UCSD-AML1 (cell line): ENCODE results near the gene PKDCC.
A peak's percentile ranks its signal among the peaks of the same experiment; 100 is the strongest.

Source experiments
- DNase-seq: peaks from one replicate; lab custom pipeline; 2025; ENCODE audit not compliant: unreplicated experiment; lab: John Stamatoyannopoulos, UW

PKDCC gene

DNA sequence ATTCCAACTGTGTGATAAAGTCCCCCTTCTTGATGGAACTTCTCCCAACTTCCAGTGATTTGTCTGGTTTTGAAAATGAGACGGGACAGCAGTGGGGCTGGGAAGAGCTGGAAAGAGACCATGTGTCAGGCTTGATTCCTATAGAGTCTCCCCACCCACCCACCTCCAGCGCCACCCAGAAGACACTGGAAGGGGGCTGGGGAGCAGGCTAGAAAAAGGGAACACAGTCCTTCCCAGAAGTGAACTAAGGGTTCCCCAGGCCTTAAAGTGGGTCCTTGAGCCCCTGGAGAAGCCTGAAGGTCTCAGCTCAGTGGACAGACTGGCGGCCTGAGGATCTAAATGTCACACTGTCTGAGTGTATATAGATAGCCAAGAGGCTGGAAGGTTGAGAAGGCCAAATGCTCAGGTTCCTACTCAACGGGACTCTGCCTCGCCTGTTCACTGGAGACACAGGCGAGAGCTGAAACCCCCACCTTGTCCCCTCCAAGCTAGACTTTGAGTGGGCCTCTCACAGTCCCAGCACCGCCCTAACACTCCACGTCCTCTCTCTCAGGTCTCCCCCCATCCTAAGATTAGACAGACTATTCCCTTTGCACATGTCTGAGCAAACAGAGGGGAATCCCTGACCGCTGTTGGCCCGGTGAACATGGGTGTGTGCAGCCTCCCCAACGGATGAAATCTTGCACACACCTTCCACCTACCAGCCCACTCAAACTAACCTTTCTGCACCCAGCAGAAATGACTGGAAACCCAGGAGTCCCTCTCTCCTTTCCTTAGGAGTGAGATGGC is 1.6 kb downstream of the PKDCC start:
- no peak for DNase-seq

DNA sequence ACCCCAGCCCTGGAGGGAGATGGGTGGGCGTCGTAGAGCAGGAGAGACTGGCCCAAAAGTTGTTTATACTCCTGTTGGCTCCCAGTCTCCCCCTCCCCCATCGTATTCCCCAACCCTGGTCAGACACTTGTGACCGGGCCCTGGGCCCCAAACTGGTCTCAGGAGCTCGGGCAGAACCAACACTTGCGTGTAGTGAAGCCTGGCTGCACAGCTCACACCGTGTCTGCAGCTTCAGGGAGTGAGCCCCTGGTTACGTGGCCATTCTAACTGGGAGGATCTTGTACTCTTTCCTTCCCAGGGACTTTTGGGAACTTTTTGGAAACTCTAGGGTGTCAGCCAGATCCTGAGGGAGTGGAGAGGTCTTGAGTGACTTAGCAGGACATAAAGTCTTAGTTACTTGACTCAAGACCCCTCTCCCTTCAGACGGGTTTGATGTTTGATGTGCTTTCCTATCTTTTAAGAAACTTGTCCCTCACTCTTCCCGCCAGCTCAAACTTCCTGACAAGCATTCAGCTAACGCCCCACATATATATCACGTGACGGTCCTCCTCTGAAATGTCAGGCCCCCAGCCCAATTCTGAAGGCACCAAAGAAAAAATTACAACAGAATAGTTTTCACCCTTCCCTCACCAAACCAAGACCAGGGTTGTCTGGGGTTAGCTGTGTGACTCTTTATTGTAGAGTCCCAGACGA is 2.3 kb downstream of the PKDCC start:
- DNase-seq, result no peak

- no peak for DNase-seq
These were observed 3.1 kb downstream of the PKDCC start for GRCh38 chr2:42050703-42051542.

DNA sequence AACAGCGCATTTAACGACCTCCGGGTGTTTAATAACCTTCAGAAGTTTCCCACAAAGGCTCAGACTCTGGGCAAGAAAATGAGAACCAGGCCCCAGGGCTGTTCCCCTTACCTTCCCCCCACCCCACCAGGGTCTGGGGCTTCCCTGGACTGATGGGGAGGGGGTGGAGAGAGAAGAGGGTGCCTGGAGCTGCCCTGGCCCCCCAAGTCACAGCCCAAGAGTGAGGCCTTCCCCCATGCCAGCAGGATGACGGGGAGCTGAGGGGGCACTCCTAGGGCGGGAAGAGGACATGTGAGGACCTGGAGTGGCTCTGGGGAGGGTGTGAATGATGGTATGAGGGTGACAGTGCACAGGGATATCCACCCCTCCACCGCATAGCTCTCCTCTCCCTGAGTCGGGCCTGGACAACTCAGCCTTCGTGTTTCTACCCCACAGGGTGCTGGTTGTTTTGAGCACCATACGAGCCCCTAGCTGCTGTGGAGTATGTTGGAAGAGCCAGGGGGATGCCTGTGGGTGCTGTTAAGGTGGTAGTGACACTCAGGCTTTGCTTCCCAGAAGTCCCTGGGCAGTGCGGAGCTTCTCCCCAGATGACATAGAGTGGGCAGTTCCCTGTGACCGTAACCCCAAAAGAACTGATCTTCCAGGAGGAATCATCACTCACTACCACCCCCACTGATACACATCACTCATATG is 3.9 kb downstream of the PKDCC start:
- no peak for DNase-seq

- no peak for DNase-seq
These were observed 5.1 kb downstream of the PKDCC start for GRCh38 chr2:42052702-42053481.

DNA sequence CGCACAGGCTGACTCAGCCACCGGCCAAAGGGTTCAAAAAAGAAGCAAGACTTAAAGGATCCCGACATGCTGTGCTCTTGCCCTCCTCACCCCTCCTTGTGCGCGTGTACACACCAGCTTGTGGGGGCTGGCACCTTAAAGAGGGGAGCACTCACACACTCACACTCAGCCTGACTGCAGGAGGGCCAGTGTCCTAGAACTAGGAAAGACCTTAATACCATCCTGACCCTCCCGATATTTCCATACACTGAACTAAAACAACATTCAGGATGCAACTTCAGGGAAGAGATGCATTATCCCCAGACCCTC is 5.6 kb downstream of the PKDCC start:
- DNase-seq, result no peak

DNA sequence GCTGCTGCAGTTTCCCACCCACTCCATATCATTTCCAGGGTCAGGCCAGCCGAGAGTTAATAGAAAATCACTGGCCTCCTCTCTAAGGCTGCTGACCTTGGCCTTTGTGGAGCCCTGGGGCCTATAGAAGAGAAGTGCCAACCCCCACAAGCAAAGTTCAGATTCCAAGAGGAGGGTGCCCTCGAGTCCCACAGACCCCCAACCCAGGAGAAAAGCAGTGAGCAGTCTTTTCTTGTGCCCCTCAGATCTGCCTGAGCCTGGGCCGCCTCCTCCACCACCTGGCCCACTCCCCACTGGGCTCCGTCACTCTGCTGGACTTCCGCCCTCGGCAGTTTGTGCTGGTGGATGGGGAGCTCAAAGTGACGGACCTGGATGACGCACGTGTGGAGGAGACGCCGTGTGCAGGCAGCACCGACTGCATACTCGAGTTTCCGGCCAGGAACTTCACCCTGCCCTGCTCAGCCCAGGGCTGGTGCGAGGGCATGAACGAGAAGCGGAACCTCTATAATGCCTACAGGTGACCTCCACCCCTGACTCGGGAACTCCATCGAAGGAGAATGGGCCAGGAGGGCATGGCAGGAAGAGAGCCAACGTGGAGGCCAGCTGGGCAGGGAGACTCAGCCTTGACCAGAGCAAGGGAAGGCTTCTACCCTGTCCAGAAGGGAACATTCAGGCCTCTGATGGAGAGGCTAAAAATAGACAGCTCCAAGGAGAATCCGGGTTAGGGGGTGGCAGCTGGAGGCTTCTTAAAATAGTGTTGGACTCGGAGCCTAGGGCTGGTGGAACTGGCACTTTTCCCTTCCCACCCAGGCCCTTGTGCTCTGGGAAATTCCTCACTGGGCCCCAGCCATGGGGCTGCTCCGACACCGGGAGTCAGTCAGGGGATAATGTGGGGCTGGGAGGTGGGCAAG is 6.2 kb downstream of the PKDCC start:
- no peak for DNase-seq

- DNase-seq, result no peak
These were observed 7.1 kb downstream of the PKDCC start for GRCh38 chr2:42054714-42055430.

GRCh38 chr2:42055573-42056514 is 8.0 kb downstream of the PKDCC start:
- no peak for DNase-seq

DNA sequence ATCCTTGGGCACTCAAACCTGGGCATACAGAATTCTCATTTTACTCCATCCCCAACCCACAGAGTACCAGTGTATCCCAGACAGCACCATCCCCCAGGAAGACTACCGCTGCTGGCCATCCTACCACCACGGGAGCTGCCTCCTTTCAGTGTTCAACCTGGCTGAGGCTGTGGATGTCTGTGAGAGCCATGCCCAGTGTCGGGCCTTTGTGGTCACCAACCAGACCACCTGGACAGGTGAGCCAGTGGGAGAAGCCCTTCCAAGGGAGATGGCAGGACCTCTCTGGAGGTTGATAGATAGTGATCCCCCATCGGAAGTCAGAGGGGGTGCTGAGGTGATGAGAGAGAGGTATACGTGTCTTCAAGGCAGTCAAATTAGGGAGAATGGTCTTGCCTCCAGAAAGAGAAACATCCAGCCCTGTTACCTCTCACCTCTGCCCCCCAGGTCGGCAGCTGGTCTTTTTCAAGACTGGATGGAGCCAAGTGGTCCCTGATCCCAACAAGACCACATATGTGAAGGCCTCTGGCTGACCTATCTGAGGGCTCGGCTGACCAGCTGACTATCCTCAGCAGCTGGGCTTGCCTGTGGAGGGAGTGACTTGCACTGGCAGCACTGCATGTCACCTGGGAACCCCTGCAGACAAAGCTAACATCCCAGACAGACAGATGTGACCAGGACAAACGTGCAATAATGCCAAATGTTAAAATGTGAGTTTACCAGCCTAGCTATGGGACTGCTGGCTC is 9.5 kb downstream of the PKDCC start:
- DNase-seq, result no peak

DNA sequence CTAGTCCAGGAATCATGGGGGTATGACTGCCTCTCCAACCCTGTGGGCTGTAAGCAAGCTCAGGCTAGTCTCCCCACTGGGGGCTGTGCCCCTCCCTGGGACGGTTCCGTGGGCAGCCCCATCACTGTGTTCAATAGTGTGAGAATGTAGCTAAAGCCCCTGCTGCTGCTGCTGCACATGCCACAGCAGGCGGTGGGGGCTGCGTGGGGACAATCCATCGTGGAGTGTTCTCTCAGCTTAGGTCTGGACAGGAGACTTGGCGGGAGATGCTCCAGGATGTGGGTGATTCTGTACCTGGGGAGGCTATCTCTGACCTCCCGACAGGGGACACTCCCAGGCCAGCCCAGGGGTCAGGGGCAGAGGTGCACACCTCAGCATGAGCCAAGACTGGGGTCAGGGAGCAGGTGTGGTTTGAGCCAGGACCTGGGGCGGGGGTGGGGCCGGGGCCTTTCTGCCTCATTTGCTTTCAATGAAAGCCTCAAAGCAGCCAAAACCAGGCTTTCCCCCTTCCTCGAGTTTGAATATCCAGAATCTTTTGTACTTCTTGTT is 10.2 kb downstream of the PKDCC start:
- DNase-seq, result no peak

- DNase-seq, result no peak
These were observed 11.6 kb downstream of the PKDCC start for GRCh38 chr2:42059261-42059898.

GRCh38 chr2:42060028-42060427 is 12.2 kb downstream of the PKDCC start:
- DNase-seq, result peak; percentile 38

DNA sequence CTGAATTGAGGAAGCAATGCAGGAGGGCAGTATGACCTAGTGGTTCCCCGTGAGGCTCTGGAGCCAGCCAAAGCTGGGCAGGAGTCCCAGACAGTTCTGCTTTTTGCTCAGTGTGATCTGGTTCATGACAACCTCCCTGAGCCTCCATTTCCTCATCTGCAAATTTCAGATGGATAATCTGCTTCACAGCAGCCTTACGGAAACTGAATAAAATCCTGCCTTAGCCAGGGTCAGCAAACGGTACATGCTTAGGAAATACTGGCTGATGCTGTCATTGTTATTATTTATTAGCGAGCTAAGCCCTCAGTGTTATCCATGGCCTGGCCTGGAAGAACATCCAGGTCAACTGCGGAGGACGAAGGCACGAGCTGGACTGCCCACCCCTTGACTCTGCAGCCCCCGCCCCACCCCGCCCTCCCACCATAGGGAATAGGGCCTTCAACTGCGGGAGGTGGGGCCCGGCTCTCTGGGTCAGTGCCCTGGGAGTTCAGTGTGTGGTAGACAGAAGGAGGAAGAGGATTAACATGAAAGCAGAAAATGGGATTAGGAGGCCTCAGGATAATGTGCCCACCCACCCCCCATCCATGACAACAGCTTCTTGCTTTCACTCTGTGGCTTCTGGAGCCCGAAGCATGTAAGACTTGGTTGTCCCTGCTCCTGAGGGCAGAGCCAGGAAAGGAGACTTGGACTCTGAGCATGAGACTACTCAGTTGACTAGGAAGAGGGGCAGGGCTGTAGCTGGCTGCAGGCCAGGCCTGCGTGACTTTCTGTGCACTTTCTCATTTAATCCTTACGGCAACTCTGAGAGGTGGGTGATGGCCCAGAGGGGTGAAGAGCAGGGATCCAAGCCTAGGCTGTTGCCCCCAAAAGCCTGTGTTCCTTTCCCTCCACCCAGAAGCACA is 13.1 kb downstream of the PKDCC start:
- DNase-seq, result peak; percentile 59

DNA sequence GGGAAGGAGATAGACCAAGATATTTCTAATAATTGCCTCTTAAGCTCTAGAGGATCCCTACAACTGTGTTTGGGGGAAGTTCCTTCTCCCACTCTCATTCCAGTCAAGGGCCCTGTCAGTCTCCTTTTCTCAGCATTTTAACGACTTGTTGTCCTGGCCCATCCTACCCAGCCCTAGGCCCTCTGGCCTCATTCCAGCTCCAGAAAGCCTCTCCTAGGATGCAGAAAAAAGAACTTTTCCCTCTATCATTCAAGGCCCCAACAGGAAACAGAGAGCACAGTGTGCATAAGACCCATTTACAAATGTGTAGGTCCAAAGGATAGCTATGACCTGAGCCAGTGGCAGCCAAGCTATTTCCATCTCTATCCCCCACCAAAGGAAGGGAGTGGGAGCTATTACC is 14.0 kb downstream of the PKDCC start:
- no peak for DNase-seq
